H9 (cell line): ENCODE results near the gene DCP1B. TPM values are rescaled to one million over a fixed set of nuclear protein-coding genes. Genes with fewer than 3 reads are reported as not detected.

Experiments used
- DNase-seq: peaks from one replicate; pipeline ENCODE4 v3.0.0-alpha.2; 2017
- H2AFZ ChIP-seq: one replicate; pipeline ENCODE4 v1.6.1; 2013; ENCODE audit warnings: mild to moderate bottlenecking, low read length, control low read depth, moderate library complexity
- H2AK5ac ChIP-seq: 2 replicates; pipeline ENCODE4 v1.6.1; 2013; ENCODE audit warnings: low read length, control low read depth, mixed read lengths; ENCODE audit not compliant: insufficient read length
- H2BK120ac ChIP-seq: one replicate; pipeline ENCODE4 v1.6.1; 2013; ENCODE audit warnings: low read depth, mild to moderate bottlenecking, low read length, control low read depth, inconsistent platforms; ENCODE audit not compliant: poor library complexity, severe bottlenecking
- H2BK12ac ChIP-seq: 2 replicates; pipeline ENCODE4 v1.6.1; 2013; ENCODE audit warnings: low read length, control low read depth, mixed read lengths, low read depth; ENCODE audit not compliant: insufficient read length
- H2BK15ac ChIP-seq: 2 replicates; pipeline ENCODE4 v1.6.1; 2013; ENCODE audit warnings: low read depth, low read length, control low read depth
- H2BK20ac ChIP-seq: one replicate; pipeline ENCODE4 v1.6.1; 2013; ENCODE audit warnings: low read depth, mild to moderate bottlenecking, low read length, control low read depth, inconsistent platforms; ENCODE audit not compliant: poor library complexity, severe bottlenecking
- H2BK5ac ChIP-seq: 2 replicates; pipeline ENCODE4 v1.6.1; 2013; ENCODE audit warnings: low read length, control low read depth, mixed read lengths; ENCODE audit not compliant: insufficient read length
- H3K14ac ChIP-seq: 2 replicates; pipeline ENCODE4 v1.6.1; 2013; ENCODE audit warnings: low read length, control low read depth; ENCODE audit not compliant: insufficient read depth
- H3K18ac ChIP-seq: 2 replicates; pipeline ENCODE4 v1.6.1; 2013; ENCODE audit warnings: low read depth, mild to moderate bottlenecking, mixed read lengths, low read length, control low read depth; ENCODE audit not compliant: insufficient read length
- H3K23ac ChIP-seq: 2 replicates; pipeline ENCODE4 v1.6.1; 2013; ENCODE audit warnings: low read length, control low read depth, mixed read lengths, low read depth; ENCODE audit not compliant: insufficient read length
- H3K23me2 ChIP-seq: 2 replicates; pipeline ENCODE4 v1.6.1; 2013; ENCODE audit warnings: low read depth, mild to moderate bottlenecking, mixed read lengths, low read length, control low read depth; ENCODE audit not compliant: insufficient read length, poor library complexity, severe bottlenecking
- H3K27ac ChIP-seq: 2 replicates; pipeline ENCODE4 v1.5.1; 2013; ENCODE audit warnings: low read length, control low read depth, mixed read lengths, low read depth; ENCODE audit not compliant: insufficient read length
- H3K27me3 ChIP-seq: 2 replicates; pipeline ENCODE4 v1.6.1; 2013; ENCODE audit warnings: low read length, control low read depth, inconsistent platforms; ENCODE audit not compliant: insufficient read depth
- H3K4ac ChIP-seq: 2 replicates; pipeline ENCODE4 v1.6.1; 2013; ENCODE audit warnings: low read depth, mild to moderate bottlenecking, control low read depth, inconsistent platforms, low read length, moderate library complexity
- H3K4me1 ChIP-seq: 2 replicates; pipeline ENCODE4 v1.6.1; 2013; ENCODE audit warnings: low read length, control low read depth, inconsistent platforms; ENCODE audit not compliant: insufficient read depth
- H3K4me2 ChIP-seq: 2 replicates; pipeline ENCODE4 v1.6.1; 2013; ENCODE audit warnings: low read length, control low read depth, mixed read lengths; ENCODE audit not compliant: insufficient read length, insufficient read depth
- H3K56ac ChIP-seq: 2 replicates; pipeline ENCODE4 v1.6.1; 2013; ENCODE audit warnings: low read depth, mild to moderate bottlenecking, mixed read lengths, low read length, control low read depth; ENCODE audit not compliant: insufficient read length
- H3K79me1 ChIP-seq: 2 replicates; pipeline ENCODE4 v1.6.1; 2013; ENCODE audit warnings: low read depth, mild to moderate bottlenecking, moderate library complexity, low read length, control low read depth, inconsistent platforms; ENCODE audit not compliant: insufficient read depth, poor library complexity, severe bottlenecking
- H3K79me2 ChIP-seq: 2 replicates; pipeline ENCODE4 v1.6.1; 2013; ENCODE audit warnings: low read length, control low read depth, inconsistent platforms; ENCODE audit not compliant: insufficient read depth
- H3K9ac ChIP-seq: 2 replicates; pipeline ENCODE4 v1.6.1; 2013; ENCODE audit warnings: low read length, control low read depth, mixed read lengths; ENCODE audit not compliant: insufficient read length; ENCODE audit errors: extremely low read depth
- H3K9me3 ChIP-seq: one replicate; pipeline ENCODE4 v1.6.1; 2013; ENCODE audit warnings: low read depth, low read length, inconsistent platforms; ENCODE audit not compliant: control insufficient read depth
- H3T11ph ChIP-seq: one replicate; pipeline ENCODE4 v1.6.1; 2013; ENCODE audit warnings: mild to moderate bottlenecking, low read length, control low read depth, inconsistent platforms
- H4K20me1 ChIP-seq: one replicate; pipeline ENCODE4 v1.6.1; 2013; ENCODE audit not compliant: control insufficient read depth, insufficient read length, insufficient read depth
- H4K5ac ChIP-seq: 2 replicates; pipeline ENCODE4 v1.6.1; 2013; ENCODE audit warnings: low read depth, mild to moderate bottlenecking, mixed read lengths, low read length, control low read depth; ENCODE audit not compliant: insufficient read length
- H4K8ac ChIP-seq: replicated peaks from 2 replicates; pipeline ENCODE4 v1.6.1; 2013; ENCODE audit warnings: low read length, control low read depth, mixed read lengths, low read depth; ENCODE audit not compliant: insufficient read length
- H4K91ac ChIP-seq: 2 replicates; pipeline ENCODE4 v1.6.1; 2013; ENCODE audit warnings: low read depth, mild to moderate bottlenecking, moderate library complexity, mixed read lengths, low read length, control low read depth; ENCODE audit not compliant: insufficient read length
- H3K27ac Mint-ChIP-seq, 3 experiments: 2 replicates in 2 of 3; 3 replicates in 1 of 3; pipeline ENCODE4 v1.8.0; 2020 to 2021; ENCODE audit warnings: mixed read lengths in 3 of 3, mild to moderate bottlenecking in 1 of 3, moderate library complexity in 1 of 3
- H3K27me3 Mint-ChIP-seq: 2 replicates; pipeline ENCODE4 v1.8.0; 2021; ENCODE audit warnings: low read depth, mild to moderate bottlenecking, moderate library complexity, mixed read lengths
- H3K36me3 Mint-ChIP-seq, 3 experiments: 2 replicates in 2 of 3; 3 replicates in 1 of 3; pipeline ENCODE4 v1.8.0; 2020 to 2021; ENCODE audit warnings: low read depth in 3 of 3, mixed read lengths in 3 of 3; ENCODE audit not compliant: insufficient read depth in 1 of 3
- H3K4me1 Mint-ChIP-seq, 2 experiments: 2 replicates each; pipeline ENCODE4 v1.8.0; 2020; ENCODE audit warnings: mixed read lengths in 2 of 2
- H3K4me3 Mint-ChIP-seq, 2 experiments: 2 replicates in 1 of 2; 3 replicates in 1 of 2; pipeline ENCODE4 v1.8.0; 2020 to 2021; ENCODE audit warnings: mild to moderate bottlenecking in 2 of 2, mixed read lengths in 2 of 2, moderate library complexity in 1 of 2
- H3K9me3 Mint-ChIP-seq, 2 experiments: 2 replicates in 1 of 2; 3 replicates in 1 of 2; pipeline ENCODE4 v1.8.0; 2020; ENCODE audit warnings: mild to moderate bottlenecking in 2 of 2, mixed read lengths in 2 of 2, moderate library complexity in 1 of 2
- CTCF ChIP-seq: fragments of 200-600 bp; sonication (generic); conservative IDR thresholded peaks from 3 replicates; pipeline ENCODE4 v1.8.0; 2021; ENCODE audit warnings: antibody characterized with exemption, mild to moderate bottlenecking
- WGBS: extraction: QIAGEN DNeasy Blood & Tissue Kit; methylation state at CpG from one replicate; pipeline ENCODE4 v1.1.7; 2013; ENCODE audit warnings: missing lambda C conversion rate, low lambda C conversion rate, mixed read lengths; ENCODE audit not compliant: insufficient read length; ENCODE audit errors: extremely low coverage; 5-methylcytosine and 5-hydroxymethylcytosine counted together
- total RNA-seq: library from RNA; stranded (reverse); gene quantifications from 2 replicates; pipeline ENCODE4 v1.2.1, GENCODE V29; 2021

Gene DCP1B
- total RNA-seq, 1 experiment from 2014 or later: 11.2 TPM

- Histone ChIP-seq H2BK15ac (no peak overlapping the region), H2BK120ac (no peak overlapping the region), H3K23me2 (no peaks in the 10 kb centered on the region), H2BK12ac (no peak overlapping the region), H3K23ac (no peak overlapping the region), H4K8ac (no peak overlapping the region), H3K18ac (no peak overlapping the region), H3T11ph (no peak overlapping the region), H2AK5ac (no peak overlapping the region), H3K27ac (no peak overlapping the region), H3K27me3 (no peaks in the 10 kb centered on the region), H2AFZ (no peak overlapping the region), H3K9me3 (no peaks in the 10 kb centered on the region), H3K4ac (no peak overlapping the region), H3K14ac (no peak overlapping the region), H4K20me1 (no peaks in the 10 kb centered on the region), H3K9ac (no peak overlapping the region), H3K56ac (no peak overlapping the region), H3K79me2 (no peaks in the 10 kb centered on the region), H3K79me1 (no peaks in the 10 kb centered on the region), H4K5ac (no peak overlapping the region), H2BK20ac (no peak overlapping the region), H2BK5ac (no peak overlapping the region), H3K4me2 (no peak overlapping the region), H4K91ac (no peak overlapping the region), H3K4me1 (no peaks in the 10 kb centered on the region)
- no CpG with 5 or more reads among the region's 5 CpGs for WGBS
- no peak for DNase-seq
- Mint-ChIP-seq H3K27me3 (0 out of 2 replicates have a peak, but pooled peaks cover 3% of the 10 kb centered on the region), H3K9me3 (no peaks in the 10 kb centered on the region; a peak in 1 of 5 replicates), H3K36me3 (no peaks in the 10 kb centered on the region), H3K4me1 (peaks cover 1 to 12% of the 10 kb centered on the region in 2 experiments; a peak in 3 of 4 replicates), H3K27ac (no peak overlapping the region), H3K4me3 (no peak overlapping the region)
- TF ChIP-seq CTCF: no peak
Measured at GRCh38 chr12:1934068-1934467, 70.2 kb downstream of the DCP1B start.
